ENCODE data around the gene CCL26. TPM values are rescaled to one million over a fixed set of nuclear protein-coding genes. Genes with fewer than 3 reads are reported as not detected.
"Not testable (repeated sequence)": the region's sequence is repeated elsewhere in the genome, so short reads cannot be mapped to it uniquely, and the experiment has no call there.

Gene CCL26
- total RNA-seq, 1 experiment from 2014 or later = 0.49 TPM

GRCh38 chr7:75773958-75774357 is 1.9 kb upstream of the CCL26 start:
- intact Hi-C loops (cut with micrococcal nuclease); DNase-seq (ENCODE audit: low read depth, low spot score); H3K9me3 ChIP-seq (ENCODE audit: control insufficient read depth in 1 of 2, insufficient read depth in 1 of 2, low read depth in 1 of 2, low read length in 2 of 2): not testable (repeated sequence)

GRCh38 chr7:75771224-75771623 is 787 bp downstream of the CCL26 start:
- ChIA-PET CTCF (interaction anchor here (1.5 kb wide), 1 partner anchor 9 kb away, joined by 8 read pairs; no protein-coding TSS in a partner anchor), POLR2A (no interaction called here), RAD21 (ENCODE audit: low non-redundant PET in 1 of 2, low total read pairs in 2 of 2, uncharacterized antibody in 2 of 2, unreplicated experiment in 2 of 2) (no interaction called here)
- BruUV-seq (replicated peaks) = no TSS peak
- Histone ChIP-seq H3K27me3 (ENCODE audit: insufficient read depth, low read length) (no peaks in the 10 kb centered on the region), H3K79me2 (ENCODE audit: insufficient read depth, low read length) (no peaks in the 10 kb centered on the region), H4K20me1 (ENCODE audit: insufficient read depth) (no peaks in the 10 kb centered on the region), H2AFZ (ENCODE audit: low read depth, low read length, poor library complexity, severe bottlenecking) (no peak overlapping the region), H3K9me2 (ENCODE audit: insufficient read depth) (no peaks in the 10 kb centered on the region), H3K4me2 (ENCODE audit: low read length) (no peak overlapping the region), H3K4me3 (replicated peaks in 1 of 2; ENCODE audit: low read depth in 1 of 2, low read length in 2 of 2) (no peak overlapping the region), H3K9ac (ENCODE audit: low read length) (no peak overlapping the region), H3K4me1 (ENCODE audit: control insufficient read depth in 1 of 2, insufficient read depth in 2 of 2, low read length in 2 of 2) (peaks cover 6 to 16% of the 10 kb centered on the region in 2 experiments; a peak in 3 of 4 replicates), H3K36me3 (ENCODE audit: control insufficient read depth in 1 of 2, insufficient read depth in 2 of 2, low read length in 2 of 2) (no peaks in the 10 kb centered on the region), H3K9me3 (ENCODE audit: control insufficient read depth in 1 of 2, insufficient read depth in 1 of 2, low read depth in 1 of 2, low read length in 2 of 2) (no peaks in the 10 kb centered on the region), H3K27ac (ENCODE audit: low read depth, low read length) (no peak overlapping the region)
- intact Hi-C loops (cut with micrococcal nuclease) = no loop called here
- ATAC-seq = no peak
- DNase-seq (ENCODE audit: low read depth, low spot score) = no peak
- TF ChIP-seq POLR2AphosphoS5 (IDR thresholded peaks at IDR 0.05; ENCODE audit: low read depth, low read length) = no peak
- TF ChIP-seq POLR2A (IDR thresholded peaks at IDR 0.05; ENCODE audit: borderline replicate concordance, extremely low read depth, insufficient read depth, insufficient read length) = no peak
- TF ChIP-seq ZNF274 (IDR thresholded peaks at IDR 0.05; ENCODE audit: low read depth, low read length) = no peak
- no peak for TF ChIP-seq TCF7L2 (IDR thresholded peaks at IDR 0.05; ENCODE audit: borderline replicate concordance, extremely low read depth, insufficient read depth, insufficient read length)
- no peak for TF ChIP-seq FOSL1 (IDR thresholded peaks at IDR 0.05; ENCODE audit: low read depth)
- TF ChIP-seq SIN3A (IDR thresholded peaks at IDR 0.05; ENCODE audit: low read depth) = no peak
- no peak for TF ChIP-seq JUND (IDR thresholded peaks at IDR 0.05)
- no peak for TF ChIP-seq ELF1 (IDR thresholded peaks at IDR 0.05; ENCODE audit: borderline replicate concordance, low read depth)
- TF ChIP-seq CEBPB (IDR thresholded peaks at IDR 0.05; ENCODE audit: low read depth) = no peak
- no peak for TF ChIP-seq ATF3 (IDR thresholded peaks at IDR 0.05)
- no peak for TF ChIP-seq YY1 (IDR thresholded peaks at IDR 0.05; ENCODE audit: extremely low read depth, insufficient replicate concordance, low read depth, low read length)
- no peak for TF ChIP-seq ZFX (IDR thresholded peaks at IDR 0.05)
- no peak for TF ChIP-seq CTCF (IDR thresholded peaks at IDR 0.05 in 2 of 3, conservative IDR thresholded peaks at IDR 0.05 in 1 of 3; ENCODE audit: borderline replicate concordance in 1 of 3, insufficient read depth in 1 of 3, low read depth in 2 of 3, low read length in 2 of 3)
- no peak for TF ChIP-seq REST (IDR thresholded peaks at IDR 0.05; ENCODE audit: low read depth)
- no peak for TF ChIP-seq SP1 (IDR thresholded peaks at IDR 0.05; ENCODE audit: low read depth)

More at GRCh38 chr7:75773958-75774357, 1.9 kb upstream of the CCL26 start:
- H3K79me2 ChIP-seq (ENCODE audit: insufficient read depth, low read length); RAD21 ChIA-PET (ENCODE audit: low non-redundant PET in 1 of 2, low total read pairs in 2 of 2, uncharacterized antibody in 2 of 2, unreplicated experiment in 2 of 2); H3K27ac ChIP-seq (ENCODE audit: low read depth, low read length); POLR2A ChIA-PET; H3K4me2 ChIP-seq (ENCODE audit: low read length); H3K9ac ChIP-seq (ENCODE audit: low read length); ATAC-seq; H2AFZ ChIP-seq (ENCODE audit: low read depth, low read length, poor library complexity, severe bottlenecking); H3K9me2 ChIP-seq (ENCODE audit: insufficient read depth); BruUV-seq (replicated peaks); H4K20me1 ChIP-seq (ENCODE audit: insufficient read depth); H3K27me3 ChIP-seq (ENCODE audit: insufficient read depth, low read length); H3K4me3 ChIP-seq (replicated peaks in 1 of 2; ENCODE audit: low read depth in 1 of 2, low read length in 2 of 2); H3K36me3 ChIP-seq (ENCODE audit: control insufficient read depth in 1 of 2, insufficient read depth in 2 of 2, low read length in 2 of 2): not testable (repeated sequence)
- H3K4me1 ChIP-seq (ENCODE audit: control insufficient read depth in 1 of 2, insufficient read depth in 2 of 2, low read length in 2 of 2) = peaks cover 6 to 20% of the 10 kb centered on the region in 2 experiments; a peak in 3 of 4 replicates
- CTCF ChIA-PET = interaction anchor here (0.8 to 1.1 kb wide), 2 partner anchors 11 to 540 kb away, joined by 3 to 4 read pairs; no protein-coding TSS in a partner anchor
